HuH-7.5 (cell line): Measurements from ENCODE around the gene KLHL13.
"Not testable (repeated sequence)": the region's sequence is repeated elsewhere in the genome, so short reads cannot be mapped to it uniquely, and the experiment has no call there.

Experiments used
- DNase-seq: peaks from one replicate; pipeline ENCODE4 v3.0.0; 2011; ENCODE audit warnings: low spot score

The KLHL13 gene

GRCh38 chrX:118116713-118117550 lies at the start of gene KLHL13:
Gene KLHL13, minus strand, starts transcription at chrX:118116810. Its CDS starts 88,337 bp downstream, at chrX:118028473.
- peak; percentile 35 for DNase-seq

GRCh38 chrX:118164138-118164537 lies 47.5 kb upstream of the KLHL13 start:
- DNase-seq: no peak

GRCh38 chrX:118156953-118157608 lies 40.5 kb upstream of the KLHL13 start:
- DNase-seq: no peak

GRCh38 chrX:118156254-118156952 lies 39.8 kb upstream of the KLHL13 start:
- DNase-seq: peak; percentile 26

GRCh38 chrX:118153270-118153669 lies 36.7 kb upstream of the KLHL13 start:
- no peak for DNase-seq

GRCh38 chrX:118152721-118153120 lies 36.1 kb upstream of the KLHL13 start:
- no peak for DNase-seq

- DNase-seq: no peak
Measured at GRCh38 chrX:118148737-118149136, 32.1 kb upstream of the KLHL13 start.

GRCh38 chrX:118147771-118148170 lies 31.2 kb upstream of the KLHL13 start:
- DNase-seq: not testable (repeated sequence)

- DNase-seq: no peak
Measured at GRCh38 chrX:118143578-118143977, 27.0 kb upstream of the KLHL13 start.

- DNase-seq: no peak
Measured at GRCh38 chrX:118131336-118131735, 14.7 kb upstream of the KLHL13 start.

GRCh38 chrX:118129681-118130080 lies 13.1 kb upstream of the KLHL13 start:
- no peak for DNase-seq

GRCh38 chrX:118128724-118129123 lies 12.1 kb upstream of the KLHL13 start:
- DNase-seq: no peak

GRCh38 chrX:118126286-118126685 lies 9.7 kb upstream of the KLHL13 start:
- DNase-seq: no peak

- DNase-seq: not testable (repeated sequence)
Measured at GRCh38 chrX:118124243-118124642, 7.6 kb upstream of the KLHL13 start.

GRCh38 chrX:118117741-118118140 lies 1.1 kb upstream of the KLHL13 start:
- no peak for DNase-seq

GRCh38 chrX:118115953-118116712 lies 477 bp downstream of the KLHL13 start:
- DNase-seq: no peak

- DNase-seq: no peak
Measured at GRCh38 chrX:118114971-118115370, 1.6 kb downstream of the KLHL13 start.

GRCh38 chrX:118109065-118109464 lies 7.5 kb downstream of the KLHL13 start:
- DNase-seq: no peak

- no peak for DNase-seq
Measured at GRCh38 chrX:118108304-118108703, 8.3 kb downstream of the KLHL13 start.

- DNase-seq: no peak
Measured at GRCh38 chrX:118100091-118100490, 16.5 kb downstream of the KLHL13 start.

- no peak for DNase-seq
Measured at GRCh38 chrX:118088084-118088483, 28.5 kb downstream of the KLHL13 start.

GRCh38 chrX:118074196-118074595 lies 42.4 kb downstream of the KLHL13 start:
- no peak for DNase-seq
